NCI-H524 treated with DMSO at 0.1 percent for 48 hours (cell line): Measurements from ENCODE around the gene EXOC3L4.
A peak's percentile ranks its signal among the peaks of the same experiment; 100 is the strongest.

Experiments
- DNase-seq: peaks from one replicate; lab custom pipeline; 2025; lab: John Stamatoyannopoulos, UW

Gene EXOC3L4

GRCh38 chr14:103070971-103071542, 23.5 kb upstream of the EXOC3L4 start:
- DNase-seq: no peak

DNA sequence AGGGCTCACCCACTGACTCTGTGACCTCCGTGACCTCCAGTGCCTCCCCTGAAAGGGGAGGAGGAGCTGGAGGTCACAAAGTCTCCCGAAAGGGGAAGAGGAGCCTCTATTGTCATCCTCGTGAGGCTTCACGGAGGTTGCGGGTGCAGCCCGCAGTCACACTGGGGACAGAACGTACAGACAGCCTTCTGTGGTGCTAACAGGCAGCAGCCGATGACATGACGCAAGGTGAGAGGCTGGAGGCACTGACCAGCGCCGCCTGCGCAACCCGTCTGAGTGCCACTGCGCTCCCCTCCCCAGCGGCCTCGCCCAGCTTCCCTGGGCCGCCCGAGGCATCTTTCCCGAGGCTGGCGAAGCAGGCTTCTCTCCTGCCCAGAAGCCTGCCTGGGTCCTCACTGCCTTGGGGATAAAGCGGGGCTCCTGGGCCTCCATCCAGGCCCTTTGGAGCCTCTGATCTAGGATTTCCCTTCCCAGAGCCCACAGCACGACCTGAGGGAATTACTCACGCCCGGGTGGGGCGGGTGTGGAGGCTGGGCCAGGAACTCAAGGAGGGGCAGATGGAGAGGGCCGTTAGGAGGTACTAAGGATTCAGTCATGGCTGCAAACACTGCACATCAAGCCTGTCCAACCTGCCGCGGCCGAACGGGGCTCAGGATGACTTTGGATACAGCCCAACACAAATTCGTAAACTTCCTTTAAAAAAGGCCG, 22.8 kb upstream of the EXOC3L4 start:
- DNase-seq: no peak

- DNase-seq: no peak
Measured at GRCh38 chr14:103072595-103073366, 21.7 kb upstream of the EXOC3L4 start.

GRCh38 chr14:103073367-103073875, 21.1 kb upstream of the EXOC3L4 start:
- no peak for DNase-seq

DNA sequence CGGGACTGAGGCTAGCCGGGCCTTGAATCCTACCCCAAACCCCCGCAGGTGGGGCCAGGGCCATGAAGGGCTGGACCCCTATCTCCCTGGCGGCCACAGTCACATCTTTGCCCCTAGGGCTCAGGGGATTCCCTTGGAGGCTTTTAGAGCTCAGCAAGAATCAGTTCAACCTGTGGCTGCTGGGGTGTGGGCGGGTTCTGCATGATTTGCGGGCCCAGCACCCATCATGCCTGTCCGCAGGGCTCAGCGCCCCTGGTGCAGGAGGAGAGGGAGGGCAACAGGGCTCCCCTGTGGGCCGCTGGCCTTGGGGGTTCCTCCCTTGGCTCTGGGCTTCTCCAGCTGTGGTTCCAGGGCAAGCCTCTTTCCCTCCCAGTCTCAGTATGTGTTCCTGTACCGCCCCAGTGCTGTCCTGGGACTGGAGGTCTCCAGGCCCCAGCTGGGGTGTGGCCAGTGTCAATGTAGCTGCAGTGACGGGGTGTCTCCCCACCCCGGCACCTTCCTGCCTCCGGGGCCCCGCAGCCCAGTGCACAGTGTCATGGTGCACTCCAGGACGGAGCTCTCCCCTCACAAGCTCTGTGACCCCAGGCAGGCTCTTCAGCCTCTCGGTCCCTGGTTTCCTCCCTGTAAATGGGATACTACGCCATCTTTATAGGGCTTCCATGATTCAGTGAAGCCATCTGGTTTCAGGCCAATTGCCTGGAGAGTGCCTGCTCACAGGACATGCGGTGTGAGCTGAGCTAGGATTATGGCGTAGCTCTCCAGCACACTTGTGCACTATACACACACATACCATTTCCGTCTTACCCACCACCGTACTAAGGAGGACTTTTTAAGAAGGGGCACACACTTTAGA, 20.4 kb upstream of the EXOC3L4 start:
- DNase-seq: no peak

- no peak for DNase-seq
Measured at GRCh38 chr14:103074729-103075367, 19.7 kb upstream of the EXOC3L4 start.

DNA sequence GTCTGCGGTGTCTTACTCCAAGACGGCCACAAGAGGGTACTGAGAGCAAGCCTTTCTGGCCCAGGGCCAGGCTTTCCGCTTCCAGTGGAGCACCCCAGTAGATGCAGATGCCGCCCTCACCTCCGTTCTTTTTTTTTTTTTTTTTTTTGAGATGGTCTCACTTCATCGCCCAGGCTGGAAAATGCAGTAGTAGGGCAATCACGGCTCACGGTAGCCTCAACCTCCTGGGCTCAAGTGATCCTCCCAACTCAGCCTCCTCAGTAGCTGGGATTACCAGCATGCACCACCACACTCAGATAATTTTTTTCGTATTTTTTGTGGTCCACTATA, 16.1 kb upstream of the EXOC3L4 start:
- peak; percentile 46 for DNase-seq

GRCh38 chr14:103078860-103079587, 15.5 kb upstream of the EXOC3L4 start:
- DNase-seq: no peak

GRCh38 chr14:103081951-103082350, 12.6 kb upstream of the EXOC3L4 start:
- DNase-seq: no peak

DNA sequence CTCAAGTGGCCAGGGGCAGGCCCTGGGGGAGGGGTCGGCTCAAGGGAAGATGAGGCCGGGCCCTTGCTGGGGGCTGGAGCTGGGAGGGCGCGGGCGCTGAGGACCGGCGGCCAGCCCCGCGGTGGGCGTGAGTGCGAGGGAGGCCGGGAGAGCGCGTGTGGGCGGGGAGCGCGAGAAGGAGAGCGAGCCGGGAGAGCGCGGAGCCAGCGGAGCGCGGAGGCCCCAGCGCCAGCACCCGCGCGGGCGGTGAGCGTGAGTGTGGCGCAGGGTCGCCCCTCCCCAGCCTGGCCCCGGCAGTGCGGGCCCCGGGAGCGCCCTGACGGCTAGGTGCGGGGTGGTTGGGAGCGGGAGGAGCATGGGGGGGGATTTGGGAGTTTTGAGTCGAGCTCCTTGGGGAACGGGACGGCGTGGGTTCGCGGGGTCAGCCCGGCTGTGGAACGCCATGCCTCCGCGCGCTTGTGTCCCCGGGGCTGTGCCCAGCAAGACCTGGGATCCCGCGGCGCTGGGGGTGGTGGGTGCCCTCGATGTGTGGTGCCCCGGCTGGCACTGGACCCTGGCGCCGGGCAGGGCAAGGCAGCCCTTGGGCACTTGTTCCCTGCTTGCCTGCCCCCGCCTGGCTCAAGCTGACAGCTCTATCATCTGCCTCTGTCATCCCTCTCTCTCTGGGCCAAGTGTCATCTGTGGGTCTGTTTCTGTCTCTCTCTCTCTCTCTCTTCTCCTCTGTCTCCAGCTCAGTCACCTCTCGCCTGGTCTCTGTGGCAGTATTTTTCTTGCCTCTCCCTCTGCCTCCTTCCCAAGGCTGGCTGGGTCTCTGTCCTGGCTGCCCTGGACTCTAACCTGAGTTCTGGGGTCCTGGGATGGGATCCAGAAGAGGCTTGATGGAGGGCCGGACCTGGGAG, 10.3 kb upstream of the EXOC3L4 start, which contains the start of gene LBHD2:
Gene LBHD2 (plus strand): TSS at position 190 of the 899 bp plus-strand sequence. CDS start 1,803 bp downstream, outside the sequence.
- no peak for DNase-seq

- no peak for DNase-seq
Measured at GRCh38 chr14:103085106-103086091, 9.1 kb upstream of the EXOC3L4 start.

DNA sequence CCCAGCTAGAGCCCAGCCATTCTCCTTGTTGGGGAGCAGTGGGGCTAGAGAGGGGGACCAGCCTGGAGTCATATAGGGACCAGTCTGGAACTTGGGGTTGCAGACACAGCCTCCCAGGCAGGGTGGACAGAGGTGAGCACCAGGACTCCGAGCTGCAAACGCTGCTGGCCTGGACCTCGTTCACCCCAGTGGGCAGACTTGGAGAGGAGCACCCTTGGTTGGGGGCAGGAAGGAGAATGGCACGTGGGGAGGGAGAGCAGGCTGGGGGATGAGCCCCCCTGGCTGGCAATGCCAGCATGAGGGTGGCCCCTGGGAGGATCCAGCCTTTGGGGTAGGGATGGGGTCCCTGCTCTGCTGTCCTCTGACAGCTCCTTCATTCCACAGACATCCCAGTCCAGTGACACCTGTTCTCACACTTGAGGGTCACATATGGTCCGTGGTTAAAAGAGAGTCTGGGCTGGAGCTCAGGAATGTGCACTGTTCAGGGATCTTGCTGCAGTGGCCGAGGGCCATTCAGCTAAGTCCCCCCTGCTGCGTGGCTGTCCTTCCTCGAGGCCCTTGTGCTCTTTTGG, 7.7 kb upstream of the EXOC3L4 start:
- DNase-seq: no peak

DNA sequence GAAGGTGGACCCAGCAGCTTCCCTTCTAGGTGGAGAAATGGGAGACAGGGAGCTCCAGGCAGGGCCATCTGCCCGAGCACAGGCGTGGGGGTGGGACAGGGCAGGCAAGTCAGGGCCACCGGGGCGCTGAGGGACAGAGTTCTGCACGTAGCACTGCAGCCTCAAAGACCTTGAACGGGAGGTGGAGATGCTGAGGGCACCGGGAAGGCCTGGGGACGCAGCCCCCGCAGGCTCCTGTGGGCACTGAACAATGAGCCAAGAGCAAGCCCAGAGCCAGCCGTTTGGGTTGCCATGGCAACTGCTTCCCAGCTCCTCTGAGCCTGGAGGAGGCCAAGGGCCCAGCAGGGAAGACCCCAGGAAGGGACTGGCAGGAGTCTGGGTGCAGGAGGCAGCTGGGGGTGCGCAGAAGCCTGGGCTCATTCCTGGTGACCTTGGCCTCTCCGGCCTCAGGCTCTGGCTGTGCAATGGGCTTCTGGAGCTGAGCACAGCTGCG, 7.1 kb upstream of the EXOC3L4 start:
- no peak for DNase-seq

DNA sequence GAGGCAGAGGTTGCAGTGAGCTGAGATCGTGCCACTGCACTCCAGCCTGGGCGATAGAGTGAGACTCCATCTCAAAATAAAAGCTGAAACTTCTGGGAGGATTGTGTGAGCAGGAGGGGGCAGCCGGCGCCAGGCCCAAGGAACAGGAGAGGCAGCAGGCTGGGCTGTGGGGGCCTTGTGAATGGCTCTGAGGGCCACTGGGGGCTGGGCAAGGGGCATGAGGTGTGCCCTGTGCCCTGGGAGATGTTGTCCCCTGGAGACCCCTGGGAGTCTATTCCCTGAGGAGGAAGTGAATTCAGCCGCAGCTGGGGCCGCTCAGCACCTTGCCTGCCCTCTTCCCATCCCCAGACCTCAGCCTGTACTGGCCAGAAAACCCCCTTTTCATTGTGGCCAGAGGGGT, 5.6 kb upstream of the EXOC3L4 start:
- DNase-seq: no peak

- DNase-seq: no peak
Measured at GRCh38 chr14:103089386-103090335, 4.9 kb upstream of the EXOC3L4 start.

GRCh38 chr14:103090481-103091020, 4.0 kb upstream of the EXOC3L4 start:
- DNase-seq: no peak
